ENCODE results near the gene BCL10. TPM values are rescaled to one million over a fixed set of nuclear protein-coding genes. Genes with fewer than 3 reads are reported as not detected.

BCL10 gene
- total RNA-seq, 2 experiments from 2014 or later, result 50.0 to 52.0 TPM

DNA sequence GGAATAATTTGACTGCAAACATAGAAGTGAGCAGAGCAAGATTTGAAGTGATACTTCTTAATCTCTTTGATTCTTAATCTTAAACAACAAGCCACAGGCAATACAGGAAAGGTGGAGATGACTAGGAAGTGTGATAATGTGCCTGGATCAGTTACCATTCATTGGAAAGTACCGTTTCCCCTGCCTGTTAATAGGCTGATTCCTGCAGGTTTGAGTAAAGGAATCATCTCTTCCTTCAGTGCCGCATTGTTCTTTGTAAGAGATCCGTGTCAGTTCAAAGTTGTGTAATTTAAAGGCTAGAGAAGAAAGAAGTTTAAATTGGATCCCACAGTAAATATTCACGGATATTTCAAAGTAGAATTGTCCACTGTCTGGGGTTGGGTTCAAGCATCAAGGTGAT is 43.5 kb upstream of the BCL10 start:
- DNase-seq (no peak), ATAC-seq (ENCODE audit: poor library complexity) (no peak)
- H3K4me3 ChIP-seq (ENCODE audit: low read length), result no peak overlapping the region
- Mint-ChIP-seq H3K4me3 (no peak overlapping the region), H3K27me3 (peaks cover 42% of the 10 kb centered on the region), H3K36me3 (ENCODE audit: low read depth) (no peaks in the 10 kb centered on the region), H3K9me3 (no peaks in the 10 kb centered on the region), H3K4me1 (ENCODE audit: low read depth) (no peaks in the 10 kb centered on the region), H3K27ac (no peak overlapping the region)
- peaks cover 0 to 7% of the 10 kb centered on the region in 2 experiments for H3K27me3 ChIP-seq (ENCODE audit: control insufficient read depth in 1 of 2, insufficient read depth in 2 of 2, low read length in 2 of 2)
- TF ChIP-seq, protein P1, sequence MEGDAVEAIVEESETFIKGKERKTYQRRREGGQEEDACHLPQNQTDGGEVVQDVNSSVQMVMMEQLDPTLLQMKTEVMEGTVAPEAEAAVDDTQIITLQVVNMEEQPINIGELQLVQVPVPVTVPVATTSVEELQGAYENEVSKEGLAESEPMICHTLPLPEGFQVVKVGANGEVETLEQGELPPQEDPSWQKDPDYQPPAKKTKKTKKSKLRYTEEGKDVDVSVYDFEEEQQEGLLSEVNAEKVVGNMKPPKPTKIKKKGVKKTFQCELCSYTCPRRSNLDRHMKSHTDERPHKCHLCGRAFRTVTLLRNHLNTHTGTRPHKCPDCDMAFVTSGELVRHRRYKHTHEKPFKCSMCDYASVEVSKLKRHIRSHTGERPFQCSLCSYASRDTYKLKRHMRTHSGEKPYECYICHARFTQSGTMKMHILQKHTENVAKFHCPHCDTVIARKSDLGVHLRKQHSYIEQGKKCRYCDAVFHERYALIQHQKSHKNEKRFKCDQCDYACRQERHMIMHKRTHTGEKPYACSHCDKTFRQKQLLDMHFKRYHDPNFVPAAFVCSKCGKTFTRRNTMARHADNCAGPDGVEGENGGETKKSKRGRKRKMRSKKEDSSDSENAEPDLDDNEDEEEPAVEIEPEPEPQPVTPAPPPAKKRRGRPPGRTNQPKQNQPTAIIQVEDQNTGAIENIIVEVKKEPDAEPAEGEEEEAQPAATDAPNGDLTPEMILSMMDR (IDR thresholded peaks at IDR 0.05), result no peak
- ChIA-PET CTCF (no interaction called here), POLR2A (no interaction called here)
- H3K4me1 ChIP-seq (ENCODE audit: insufficient read depth, low read length), result no peaks in the 10 kb centered on the region
- intact Hi-C loops (cut with DNase I, micrococcal nuclease), result no loop called here
- no peak overlapping the region for H3K27ac ChIP-seq (ENCODE audit: low read depth in 1 of 2, low read length in 2 of 2)
- no peaks in the 10 kb centered on the region for H3K9me3 ChIP-seq (ENCODE audit: control insufficient read depth in 1 of 2, insufficient read depth in 1 of 2, low read length in 2 of 2)
- no peaks in the 10 kb centered on the region for H3K36me3 ChIP-seq (ENCODE audit: insufficient read depth, low read length)

DNA sequence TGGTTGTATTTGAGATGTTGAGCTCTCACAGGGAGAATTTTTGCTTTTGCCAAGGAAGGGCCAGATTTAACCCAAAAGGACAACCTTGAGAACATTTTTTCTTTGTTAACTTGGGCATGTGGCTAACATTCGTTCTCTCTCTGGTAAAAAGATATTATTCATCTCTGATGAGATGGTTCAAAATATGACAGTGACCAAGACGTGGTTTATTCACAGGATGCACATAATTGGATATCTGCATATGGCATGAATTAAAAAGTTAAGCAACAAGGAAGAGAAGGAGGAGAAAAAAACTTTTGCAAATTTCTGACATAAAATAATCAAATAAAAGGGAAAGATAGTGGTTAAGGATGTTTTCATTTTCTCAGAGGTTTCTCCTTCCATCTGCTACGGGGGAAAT is 43.1 kb upstream of the BCL10 start:
- Mint-ChIP-seq H3K9me3 (no peaks in the 10 kb centered on the region), H3K27me3 (peaks cover 46% of the 10 kb centered on the region)
- ATAC-seq (ENCODE audit: poor library complexity), result no peak

GRCh38 chr1:85318217-85318616 is 41.8 kb upstream of the BCL10 start:
- H3K27ac Mint-ChIP-seq, result no peak overlapping the region
- no peak overlapping the region for H3K4me3 ChIP-seq (ENCODE audit: low read length)
- no peak for DNase-seq
- H3K36me3 ChIP-seq (ENCODE audit: insufficient read depth, low read length), result no peaks in the 10 kb centered on the region
- H3K4me1 ChIP-seq (ENCODE audit: insufficient read depth, low read length), result no peaks in the 10 kb centered on the region
- ChIA-PET CTCF (no interaction called here), POLR2A (no interaction called here)
- ATAC-seq (ENCODE audit: poor library complexity), result no peak
- intact Hi-C loops (cut with DNase I, micrococcal nuclease), result no loop called here
- peaks cover 0 to 7% of the 10 kb centered on the region in 2 experiments for H3K27me3 ChIP-seq (ENCODE audit: control insufficient read depth in 1 of 2, insufficient read depth in 2 of 2, low read length in 2 of 2)
- no peak overlapping the region for H3K4me3 Mint-ChIP-seq
- H3K27me3 Mint-ChIP-seq, result peaks cover 54% of the 10 kb centered on the region
- TF ChIP-seq, protein P1 (IDR thresholded peaks at IDR 0.05), result no peak
- no peaks in the 10 kb centered on the region for H3K9me3 ChIP-seq (ENCODE audit: control insufficient read depth in 1 of 2, insufficient read depth in 1 of 2, low read length in 2 of 2)
- H3K4me1 Mint-ChIP-seq (ENCODE audit: low read depth), result no peaks in the 10 kb centered on the region
- H3K36me3 Mint-ChIP-seq (ENCODE audit: low read depth), result no peaks in the 10 kb centered on the region
- H3K9me3 Mint-ChIP-seq, result no peaks in the 10 kb centered on the region
- H3K27ac ChIP-seq (ENCODE audit: low read depth in 1 of 2, low read length in 2 of 2), result no peak overlapping the region

More for the DNA sequence above, 43.1 kb upstream of the BCL10 start:
- Histone ChIP-seq H3K27ac (ENCODE audit: low read depth in 1 of 2, low read length in 2 of 2) (no peak overlapping the region), H3K4me3 (ENCODE audit: low read length) (no peak overlapping the region), H3K4me1 (ENCODE audit: insufficient read depth, low read length) (no peaks in the 10 kb centered on the region), H3K27me3 (ENCODE audit: control insufficient read depth in 1 of 2, insufficient read depth in 2 of 2, low read length in 2 of 2) (peaks cover 0 to 7% of the 10 kb centered on the region in 2 experiments), H3K36me3 (ENCODE audit: insufficient read depth, low read length) (no peaks in the 10 kb centered on the region), H3K9me3 (ENCODE audit: control insufficient read depth in 1 of 2, insufficient read depth in 1 of 2, low read length in 2 of 2) (no peaks in the 10 kb centered on the region)
- no peak for DNase-seq
- Mint-ChIP-seq H3K4me1 (ENCODE audit: low read depth) (no peaks in the 10 kb centered on the region), H3K36me3 (ENCODE audit: low read depth) (no peaks in the 10 kb centered on the region), H3K27ac (no peak overlapping the region), H3K4me3 (no peak overlapping the region)
- TF ChIP-seq, protein P1 (IDR thresholded peaks at IDR 0.05), result no peak
- intact Hi-C loops (cut with DNase I, micrococcal nuclease), result no loop called here
- CTCF ChIA-PET, result no interaction called here
- POLR2A ChIA-PET, result no interaction called here
